Bronchial epithelial cell (primary cell): ENCODE measurements around the gene SUPT3H. TPM values are rescaled to one million over a fixed set of nuclear protein-coding genes. Genes with fewer than 3 reads are reported as not detected.
A peak's percentile ranks its signal among the peaks of the same experiment; 100 is the strongest.

Experiments used
- DNase-seq: peaks from one replicate; pipeline ENCODE4 v3.0.0-alpha.2; 2010; ENCODE audit warnings: low read depth
- FAIRE-seq: peaks from 2 replicates; lab custom pipeline; 2011; peaks lifted over from hg19 to GRCh38; lab: Jason Lieb, UNC
- H3K27me3 ChIP-seq: 2 replicates; pipeline ENCODE4 v1.5.1; 2011; ENCODE audit warnings: low read length; ENCODE audit not compliant: control insufficient read depth, insufficient read depth
- H3K36me3 ChIP-seq: 2 replicates; pipeline ENCODE4 v1.5.1; 2011; ENCODE audit warnings: low read length; ENCODE audit not compliant: control insufficient read depth, insufficient read depth
- H3K4me3 ChIP-seq: 2 replicates; pipeline ENCODE4 v1.5.1; 2011; ENCODE audit warnings: mild to moderate bottlenecking, low read depth, low read length, control low read depth
- CTCF ChIP-seq: IDR thresholded peaks from 2 replicates; pipeline ENCODE4 v1.5.1; 2011; ENCODE audit warnings: mild to moderate bottlenecking, moderate library complexity, low read length, control low read depth, inconsistent platforms; ENCODE audit not compliant: insufficient read depth, severe bottlenecking
- total RNA-seq: library from RNA; depleted of rRNA; stranded (reverse); fragments of >200 nt; gene quantifications from 2 replicates; pipeline ENCODE4 v1.2.1, GENCODE V29; 2014

Gene SUPT3H
- total RNA-seq, 1 donor from 2014 or later = 12.9 TPM

GRCh38 chr6:45422503-45423110 lies 44.9 kb upstream of the SUPT3H start:
- peak overlapping the region; percentile 71 for H3K4me3 ChIP-seq
- FAIRE-seq (no peak), DNase-seq (no peak)
- no peaks in the 10 kb centered on the region for H3K36me3 ChIP-seq
- no peaks in the 10 kb centered on the region for H3K27me3 ChIP-seq
- no peak for TF ChIP-seq CTCF

- TF ChIP-seq CTCF = peak; percentile 44
- FAIRE-seq = no peak
- DNase-seq = peak; percentile 43
- Histone ChIP-seq H3K36me3 (no peaks in the 10 kb centered on the region), H3K27me3 (no peaks in the 10 kb centered on the region), H3K4me3 (peak overlapping the region; percentile 71)
Observed at GRCh38 chr6:45421709-45422502, 44.2 kb upstream of the SUPT3H start.

GRCh38 chr6:45420909-45421708 lies 43.4 kb upstream of the SUPT3H start:
- TF ChIP-seq CTCF = no peak
- Histone ChIP-seq H3K27me3 (no peaks in the 10 kb centered on the region), H3K4me3 (peak overlapping the region; percentile 71), H3K36me3 (no peaks in the 10 kb centered on the region)
- FAIRE-seq = no peak
- no peak for DNase-seq

GRCh38 chr6:45420083-45420908 lies 42.6 kb upstream of the SUPT3H start:
- DNase-seq (peak; percentile 59), FAIRE-seq (no peak)
- Histone ChIP-seq H3K4me3 (peak overlapping the region; percentile 71), H3K27me3 (no peaks in the 10 kb centered on the region), H3K36me3 (no peaks in the 10 kb centered on the region)
- TF ChIP-seq CTCF = no peak

- peak overlapping the region; percentile 71 for H3K4me3 ChIP-seq
- no peaks in the 10 kb centered on the region for H3K36me3 ChIP-seq
- FAIRE-seq (no peak), DNase-seq (peak; percentile 56)
- TF ChIP-seq CTCF = peak; percentile 57
- H3K27me3 ChIP-seq = no peaks in the 10 kb centered on the region
Observed at GRCh38 chr6:45419571-45420082, 41.9 kb upstream of the SUPT3H start.
